ENCODE results near the gene TAF1B.

Gene TAF1B

GRCh38 chr2:9889812-9890261, 46.6 kb downstream of the TAF1B start:
- TF ChIP-seq CTCF (IDR thresholded peaks at IDR 0.05; ENCODE audit: control extremely low read depth, extremely low read depth, low read depth, missing control alignments), result no peak
- no peak for DNase-seq (ENCODE audit: extremely low spot score)
- ChIA-PET POLR2A (no interaction called here), CTCF (interaction anchor here (0.8 to 1.5 kb wide), 4 partner anchors 9 to 77 kb away, joined by 3 to 4 read pairs (median 3); partner anchors contain the start of gene TAF1B)

GRCh38 chr2:9892236-9892635, 49.0 kb downstream of the TAF1B start:
- no peak for DNase-seq (ENCODE audit: extremely low spot score)
- no peak for TF ChIP-seq CTCF (IDR thresholded peaks at IDR 0.05; ENCODE audit: control extremely low read depth, extremely low read depth, low read depth, missing control alignments)
- ChIA-PET POLR2A (no interaction called here), CTCF (interaction anchor here (1.5 kb wide), 1 partner anchor 18 kb away, joined by 3 read pairs; no protein-coding TSS in a partner anchor)

GRCh38 chr2:9895669-9896590, 52.7 kb downstream of the TAF1B start:
- ChIA-PET POLR2A (interaction anchor here (0.6 kb wide), 1 partner anchor 473 kb away, joined by 3 read pairs; the partner anchor contains the start of genes CPSF3 and ITGB1BP1), CTCF (interaction anchor here (0.8 to 3.2 kb wide), 3 partner anchors 14 to 202 kb away, joined by 3 to 10 read pairs (median 3); no protein-coding TSS in a partner anchor)
- no peak for DNase-seq (ENCODE audit: extremely low spot score)
- TF ChIP-seq CTCF (IDR thresholded peaks at IDR 0.05; ENCODE audit: control extremely low read depth, extremely low read depth, low read depth, missing control alignments), result no peak

GRCh38 chr2:9897331-9897737, 54.1 kb downstream of the TAF1B start:
- DNase-seq (ENCODE audit: extremely low spot score), result peak; percentile 18
- CTCF ChIA-PET, result interaction anchor here (1.1 kb wide), 1 partner anchor 84 kb away, joined by 3 read pairs; no protein-coding TSS in a partner anchor
- POLR2A ChIA-PET, result no interaction called here

GRCh38 chr2:9897846-9898245, 54.6 kb downstream of the TAF1B start:
- no peak for DNase-seq (ENCODE audit: extremely low spot score)
- no peak for TF ChIP-seq CTCF (IDR thresholded peaks at IDR 0.05; ENCODE audit: control extremely low read depth, extremely low read depth, low read depth, missing control alignments)
- ChIA-PET POLR2A (no interaction called here), CTCF (interaction anchor here (1.1 kb wide), 1 partner anchor 84 kb away, joined by 3 read pairs; no protein-coding TSS in a partner anchor)

More at GRCh38 chr2:9897331-9897737, 54.1 kb downstream of the TAF1B start:
- no peak for TF ChIP-seq CTCF (IDR thresholded peaks at IDR 0.05; ENCODE audit: control extremely low read depth, extremely low read depth, low read depth, missing control alignments)

GRCh38 chr2:9905413-9905812, 62.1 kb downstream of the TAF1B start:
- DNase-seq (ENCODE audit: extremely low spot score), result no peak
- TF ChIP-seq CTCF (IDR thresholded peaks at IDR 0.05; ENCODE audit: control extremely low read depth, extremely low read depth, low read depth, missing control alignments), result no peak
- POLR2A ChIA-PET, result no interaction called here
- CTCF ChIA-PET, result interaction anchor here (1.1 kb wide), 1 partner anchor 9 kb away, joined by 3 read pairs; no protein-coding TSS in a partner anchor
